ENCODE results near the gene PERCC1. TPM values are rescaled to one million over a fixed set of nuclear protein-coding genes. Genes with fewer than 3 reads are reported as not detected.

The PERCC1 gene
- total RNA-seq, 2 experiments from 2014 or later: 0.30 TPM; not detected in 1

- DNase-seq: no peak
- ChIA-PET CTCF (no interaction called here), POLR2A (no interaction called here)
- Mint-ChIP-seq H3K4me3 (no peak overlapping the region), H3K27me3 (no peaks in the 10 kb centered on the region), H3K9me3 (no peaks in the 10 kb centered on the region), H3K36me3 (ENCODE audit: low read depth) (peaks cover 59% of the 10 kb centered on the region), H3K27ac (no peak overlapping the region), H3K4me1 (ENCODE audit: low read depth) (peaks cover 5% of the 10 kb centered on the region)
- no peaks in the 10 kb centered on the region for H3K9me3 ChIP-seq (ENCODE audit: control insufficient read depth in 1 of 2, insufficient read depth in 1 of 2, low read length in 2 of 2)
- H3K27ac ChIP-seq (ENCODE audit: low read depth in 1 of 2, low read length in 2 of 2): no peak overlapping the region
- no peak overlapping the region for H3K4me3 ChIP-seq (ENCODE audit: low read length)
- no peaks in the 10 kb centered on the region for H3K27me3 ChIP-seq (ENCODE audit: control insufficient read depth in 1 of 2, insufficient read depth in 2 of 2, low read length in 2 of 2)
- no peak for ATAC-seq (ENCODE audit: poor library complexity)
- intact Hi-C loops (cut with DNase I, micrococcal nuclease): no loop called here
- H3K4me1 ChIP-seq (ENCODE audit: insufficient read depth, low read length): no peaks in the 10 kb centered on the region
- peaks cover 71% of the 10 kb centered on the region for H3K36me3 ChIP-seq (ENCODE audit: insufficient read depth, low read length)
- TF ChIP-seq, protein P1, sequence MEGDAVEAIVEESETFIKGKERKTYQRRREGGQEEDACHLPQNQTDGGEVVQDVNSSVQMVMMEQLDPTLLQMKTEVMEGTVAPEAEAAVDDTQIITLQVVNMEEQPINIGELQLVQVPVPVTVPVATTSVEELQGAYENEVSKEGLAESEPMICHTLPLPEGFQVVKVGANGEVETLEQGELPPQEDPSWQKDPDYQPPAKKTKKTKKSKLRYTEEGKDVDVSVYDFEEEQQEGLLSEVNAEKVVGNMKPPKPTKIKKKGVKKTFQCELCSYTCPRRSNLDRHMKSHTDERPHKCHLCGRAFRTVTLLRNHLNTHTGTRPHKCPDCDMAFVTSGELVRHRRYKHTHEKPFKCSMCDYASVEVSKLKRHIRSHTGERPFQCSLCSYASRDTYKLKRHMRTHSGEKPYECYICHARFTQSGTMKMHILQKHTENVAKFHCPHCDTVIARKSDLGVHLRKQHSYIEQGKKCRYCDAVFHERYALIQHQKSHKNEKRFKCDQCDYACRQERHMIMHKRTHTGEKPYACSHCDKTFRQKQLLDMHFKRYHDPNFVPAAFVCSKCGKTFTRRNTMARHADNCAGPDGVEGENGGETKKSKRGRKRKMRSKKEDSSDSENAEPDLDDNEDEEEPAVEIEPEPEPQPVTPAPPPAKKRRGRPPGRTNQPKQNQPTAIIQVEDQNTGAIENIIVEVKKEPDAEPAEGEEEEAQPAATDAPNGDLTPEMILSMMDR (IDR thresholded peaks at IDR 0.05): no peak
Observed at GRCh38 chr16:1401758-1402154, 29.1 kb upstream of the PERCC1 start.

GRCh38 chr16:1403036-1403435 lies 27.8 kb upstream of the PERCC1 start:
- H3K27ac Mint-ChIP-seq: no peak overlapping the region
- peaks cover 9% of the 10 kb centered on the region for H3K4me1 Mint-ChIP-seq (ENCODE audit: low read depth)
- no peaks in the 10 kb centered on the region for H3K9me3 Mint-ChIP-seq
- Histone ChIP-seq H3K9me3 (ENCODE audit: control insufficient read depth in 1 of 2, insufficient read depth in 1 of 2, low read length in 2 of 2) (no peaks in the 10 kb centered on the region), H3K36me3 (ENCODE audit: insufficient read depth, low read length) (peaks cover 67% of the 10 kb centered on the region), H3K27me3 (ENCODE audit: control insufficient read depth in 1 of 2, insufficient read depth in 2 of 2, low read length in 2 of 2) (no peaks in the 10 kb centered on the region), H3K27ac (ENCODE audit: low read depth in 1 of 2, low read length in 2 of 2) (no peak overlapping the region), H3K4me3 (ENCODE audit: low read length) (no peak overlapping the region), H3K4me1 (ENCODE audit: insufficient read depth, low read length) (peaks cover 9% of the 10 kb centered on the region)
- H3K27me3 Mint-ChIP-seq: no peaks in the 10 kb centered on the region
- DNase-seq (no peak), ATAC-seq (ENCODE audit: poor library complexity) (no peak)
- CTCF ChIA-PET: no interaction called here
- intact Hi-C loops (cut with DNase I, micrococcal nuclease): no loop called here
- no peak overlapping the region for H3K4me3 Mint-ChIP-seq
- H3K36me3 Mint-ChIP-seq (ENCODE audit: low read depth): peaks cover 62% of the 10 kb centered on the region
- POLR2A ChIA-PET: no interaction called here
- TF ChIP-seq, protein P1 (IDR thresholded peaks at IDR 0.05): no peak

DNA sequence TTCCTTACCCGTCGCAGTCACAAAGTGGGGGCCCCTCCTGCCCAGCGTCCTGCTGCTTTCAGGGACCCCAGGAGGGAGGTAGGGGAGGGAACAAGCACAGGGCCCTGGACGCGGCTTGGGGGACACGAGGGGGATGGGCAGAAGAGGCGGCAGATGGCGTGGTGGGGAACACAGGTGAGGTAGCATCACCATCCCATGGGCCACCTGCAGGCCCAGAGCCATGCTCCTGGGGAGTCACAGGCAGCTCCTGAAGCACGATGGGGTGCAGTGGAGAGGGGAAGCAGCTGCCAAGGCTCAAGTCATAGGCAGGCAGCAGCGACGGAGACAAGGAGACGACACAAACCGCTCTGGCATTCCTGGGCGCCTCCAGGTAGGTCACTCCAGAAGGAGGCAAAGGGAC lies 27.1 kb upstream of the PERCC1 start:
- CTCF ChIA-PET: no interaction called here
- Histone ChIP-seq H3K4me1 (ENCODE audit: insufficient read depth, low read length) (peaks cover 16% of the 10 kb centered on the region), H3K36me3 (ENCODE audit: insufficient read depth, low read length) (peaks cover 60% of the 10 kb centered on the region), H3K27ac (ENCODE audit: low read depth in 1 of 2, low read length in 2 of 2) (no peak overlapping the region), H3K9me3 (ENCODE audit: control insufficient read depth in 1 of 2, insufficient read depth in 1 of 2, low read length in 2 of 2) (no peaks in the 10 kb centered on the region), H3K27me3 (ENCODE audit: control insufficient read depth in 1 of 2, insufficient read depth in 2 of 2, low read length in 2 of 2) (no peaks in the 10 kb centered on the region), H3K4me3 (ENCODE audit: low read length) (no peak overlapping the region)
- intact Hi-C loops (cut with DNase I, micrococcal nuclease): no loop called here
- ATAC-seq (ENCODE audit: poor library complexity): no peak
- H3K9me3 Mint-ChIP-seq: no peaks in the 10 kb centered on the region
- no peak overlapping the region for H3K4me3 Mint-ChIP-seq
- no peaks in the 10 kb centered on the region for H3K27me3 Mint-ChIP-seq
- POLR2A ChIA-PET: no interaction called here
- peaks cover 13% of the 10 kb centered on the region for H3K4me1 Mint-ChIP-seq (ENCODE audit: low read depth)
- no peak for DNase-seq
- peaks cover 55% of the 10 kb centered on the region for H3K36me3 Mint-ChIP-seq (ENCODE audit: low read depth)
- TF ChIP-seq, protein P1 (IDR thresholded peaks at IDR 0.05): no peak
- H3K27ac Mint-ChIP-seq: no peak overlapping the region
